Stimulated activated CD4-positive, alpha-beta T cell treated with anti-CD3 and anti-CD28 coated beads, Interleukin-4, amount 100 ng/mL, for 1 hour (primary cell): ENCODE results near the gene MAP1B.

Source experiments
- DNase-seq: peaks from one replicate; pipeline ENCODE4 v3.0.0-alpha.2; 2020

MAP1B gene

GRCh38 chr5:72134226-72134899 is 27.1 kb downstream of the MAP1B start:
- DNase-seq, result no peak

DNA sequence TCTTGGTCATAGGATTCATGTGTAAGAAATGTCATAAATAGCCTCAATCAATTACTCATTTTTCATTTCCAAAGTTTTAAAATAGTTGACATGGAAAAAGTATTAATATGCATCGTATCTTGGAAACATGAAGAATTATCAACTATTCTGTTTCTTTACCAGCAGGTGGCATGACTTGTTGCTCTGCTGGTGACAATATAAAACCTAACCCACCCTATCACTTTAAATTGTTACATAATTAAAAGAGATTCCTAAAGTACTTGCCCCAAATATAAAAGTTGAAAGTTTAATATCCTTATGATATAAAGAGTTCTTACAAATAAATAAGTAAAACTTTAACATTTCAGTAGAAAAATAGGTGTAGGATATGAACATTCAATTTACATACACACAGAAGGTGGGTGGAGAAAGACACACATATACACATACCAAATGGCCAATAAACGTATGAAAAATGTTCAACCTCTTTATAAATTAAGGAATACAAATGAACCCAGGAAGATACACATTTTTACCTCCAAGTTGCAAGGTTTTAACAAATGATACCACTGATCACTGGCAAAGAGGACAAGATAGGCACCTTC is 30.6 kb downstream of the MAP1B start:
- no peak for DNase-seq

DNA sequence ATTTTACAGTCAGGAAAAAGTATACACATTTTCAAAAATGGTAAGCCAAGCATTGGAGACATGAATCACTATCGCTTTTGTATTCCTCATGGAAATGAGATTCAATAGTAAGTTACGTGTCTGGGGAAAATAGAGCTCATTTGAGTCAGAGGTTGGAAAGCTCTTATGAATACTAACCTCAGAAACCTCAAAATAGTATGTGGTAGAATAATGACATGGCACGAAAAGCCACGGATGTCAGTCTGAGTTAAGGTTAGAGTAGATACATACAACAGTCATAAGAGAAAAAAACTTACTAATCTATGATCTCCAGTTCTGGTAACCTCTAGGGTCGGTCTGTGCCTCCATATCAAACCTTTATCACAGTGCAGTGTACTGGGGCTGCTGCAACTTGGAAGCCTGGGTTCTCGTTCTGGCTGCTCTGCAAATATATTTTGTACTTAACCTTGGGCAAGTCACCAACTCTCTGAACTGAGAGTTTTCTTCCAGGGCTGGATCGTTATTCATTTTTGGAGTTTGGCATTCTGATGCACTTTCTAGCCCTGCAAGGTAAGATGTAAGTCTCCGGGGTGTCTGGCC is 31.8 kb downstream of the MAP1B start:
- no peak for DNase-seq

- DNase-seq, result no peak
These were observed 33.4 kb downstream of the MAP1B start for GRCh38 chr5:72140711-72141110.

DNA sequence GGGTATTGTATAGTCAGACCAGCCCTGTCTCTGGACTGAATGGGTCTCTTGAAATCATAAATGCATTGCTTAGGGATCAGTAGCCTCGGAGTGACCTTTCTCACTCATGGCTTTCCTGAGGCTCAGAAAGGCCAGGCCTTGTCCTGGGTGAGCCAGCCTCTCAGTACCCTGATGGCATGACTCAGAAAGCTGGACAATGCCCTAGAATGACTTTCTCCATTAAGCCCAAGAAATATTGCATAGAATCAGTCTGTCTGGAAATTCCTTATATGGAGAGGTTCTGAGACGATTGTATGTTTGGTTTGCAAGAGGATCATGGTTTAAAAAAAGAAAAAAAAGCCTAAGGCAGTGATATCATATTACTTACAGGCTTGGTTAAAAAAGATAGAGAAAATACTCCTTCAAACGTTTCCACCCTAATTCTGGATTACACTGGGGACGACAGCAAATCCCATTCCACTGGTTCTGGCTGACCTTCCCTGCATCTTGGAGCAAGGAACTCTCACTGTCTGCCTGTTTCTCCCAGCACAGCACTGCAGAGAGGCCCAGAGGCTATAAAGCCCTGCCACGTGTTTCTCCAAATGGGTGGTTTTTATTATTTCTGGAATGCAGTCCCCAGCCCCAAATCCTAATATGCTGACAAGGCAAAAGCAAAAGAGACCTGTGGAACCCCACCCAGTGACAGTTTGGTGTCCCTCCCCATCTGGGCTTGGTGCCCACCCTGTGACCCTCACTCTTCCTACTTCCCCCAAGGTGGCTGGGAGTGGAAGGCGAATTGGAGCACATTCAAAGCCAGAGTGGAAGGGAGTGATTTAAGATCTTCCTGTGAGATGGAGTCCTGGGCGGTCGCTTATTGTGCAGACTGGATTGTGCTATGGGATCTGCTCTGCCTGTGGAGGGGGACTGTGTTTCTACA is 34.4 kb downstream of the MAP1B start:
- DNase-seq, result no peak

- DNase-seq, result no peak
These were observed 37.5 kb downstream of the MAP1B start for GRCh38 chr5:72144762-72145161.

DNA sequence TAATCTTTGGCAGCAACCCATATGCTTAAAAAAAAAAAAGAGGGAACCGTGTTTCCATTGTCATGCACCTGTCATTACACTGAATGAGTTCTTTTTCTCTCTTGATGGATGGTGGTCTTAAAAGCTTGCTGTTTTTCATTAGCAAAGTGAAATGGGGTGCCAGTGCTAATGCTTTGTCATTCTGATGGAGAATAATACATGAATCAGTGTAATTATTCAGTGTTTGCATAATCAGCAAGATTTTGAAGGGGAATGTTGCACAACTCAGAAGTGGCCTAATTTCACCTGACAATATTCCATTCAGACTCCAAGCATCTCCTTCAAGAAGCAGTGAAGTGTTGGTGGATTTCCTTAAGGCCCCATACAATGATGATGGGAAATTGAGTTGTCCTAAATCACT is 38.1 kb downstream of the MAP1B start:
- DNase-seq, result no peak

- no peak for DNase-seq
These were observed 38.8 kb downstream of the MAP1B start for GRCh38 chr5:72146056-72146455.

DNA sequence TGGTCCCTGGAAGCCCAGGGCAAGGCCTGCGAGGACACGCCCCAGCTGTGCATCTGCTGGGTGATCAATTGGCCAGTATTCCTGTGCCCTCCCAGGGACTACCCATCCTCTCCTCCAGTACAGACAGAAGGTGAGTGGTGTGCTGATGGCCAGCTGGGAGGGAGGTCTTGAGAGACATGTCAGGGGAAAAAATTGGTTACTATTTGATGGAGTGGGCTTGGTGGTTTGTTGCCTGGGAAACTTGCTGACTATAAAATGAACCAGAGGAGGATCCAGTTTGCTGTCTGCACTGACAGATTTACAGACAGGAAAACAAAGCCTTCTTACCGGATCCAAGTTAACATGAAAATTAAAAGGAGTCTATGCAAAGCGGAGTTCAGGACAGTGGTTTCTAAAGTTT is 40.3 kb downstream of the MAP1B start:
- no peak for DNase-seq

- no peak for DNase-seq
These were observed 42.5 kb downstream of the MAP1B start for GRCh38 chr5:72149742-72150141.

GRCh38 chr5:72151169-72151568 is 43.9 kb downstream of the MAP1B start:
- no peak for DNase-seq

DNA sequence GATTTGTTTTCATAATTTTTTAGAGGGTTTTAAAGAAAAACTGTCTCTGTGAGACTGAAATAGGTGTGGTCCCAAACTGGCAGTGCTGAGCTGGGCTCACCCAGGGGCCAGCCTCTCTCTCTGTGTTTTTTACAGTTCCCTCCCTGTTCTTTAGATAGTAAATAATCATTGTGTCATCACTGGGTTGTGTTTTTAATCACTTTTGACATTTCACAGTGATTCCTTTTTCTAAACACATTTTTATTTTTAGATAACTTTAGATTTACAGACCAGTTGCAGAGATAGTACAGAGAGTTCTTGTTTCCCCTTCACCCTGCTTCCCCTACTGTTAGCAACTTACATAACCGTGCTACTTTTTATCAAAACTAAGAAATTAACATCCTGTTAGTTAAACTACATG is 44.4 kb downstream of the MAP1B start:
- DNase-seq, result no peak

DNA sequence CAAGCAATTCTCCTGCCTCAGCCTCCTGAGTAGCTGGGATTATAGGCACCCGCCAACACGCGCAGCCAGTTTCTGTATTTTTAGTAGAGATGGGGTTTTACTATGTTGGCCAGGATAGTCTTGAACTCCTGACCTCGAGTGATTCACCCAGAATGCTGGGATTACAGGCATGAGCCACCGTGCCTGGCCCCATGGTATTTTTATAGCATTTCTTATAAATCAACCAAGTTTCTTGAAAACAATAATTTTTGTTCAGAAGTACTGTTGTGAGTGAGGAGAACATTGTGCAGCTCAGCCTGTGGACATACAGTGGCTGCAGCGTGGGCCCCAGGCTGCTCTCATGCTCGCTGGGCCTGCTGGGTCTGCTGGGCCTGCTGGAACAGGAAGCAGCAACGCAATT is 45.3 kb downstream of the MAP1B start:
- DNase-seq, result no peak

GRCh38 chr5:72153551-72153950 is 46.3 kb downstream of the MAP1B start:
- DNase-seq, result no peak

- no peak for DNase-seq
These were observed 46.9 kb downstream of the MAP1B start for GRCh38 chr5:72154076-72154756.

- DNase-seq, result no peak
These were observed 49.8 kb downstream of the MAP1B start for GRCh38 chr5:72156946-72157624.

- no peak for DNase-seq
These were observed 50.3 kb downstream of the MAP1B start for GRCh38 chr5:72157625-72157962.

DNA sequence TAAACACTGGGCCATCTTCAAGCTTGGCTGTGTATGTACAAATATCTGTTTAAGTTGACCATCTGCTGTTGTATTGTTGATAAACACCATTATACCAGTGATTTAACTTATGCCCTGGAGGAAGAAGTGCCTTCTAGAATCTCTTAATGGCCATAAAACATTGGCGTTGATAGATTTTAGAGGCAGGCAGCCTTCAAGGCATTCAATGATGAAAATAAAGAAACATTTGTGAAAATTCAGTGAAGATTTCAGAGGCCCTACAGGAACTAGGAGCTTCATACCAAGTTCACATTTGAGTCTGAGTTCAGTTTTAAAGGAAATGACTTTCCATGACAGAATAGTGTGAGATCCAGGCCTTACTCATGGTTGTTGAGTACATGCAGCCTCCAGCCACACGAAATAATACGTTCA is 52.2 kb downstream of the MAP1B start:
- DNase-seq, result no peak

GRCh38 chr5:72160329-72160728 is 53.1 kb downstream of the MAP1B start:
- DNase-seq, result no peak

- no peak for DNase-seq
These were observed 53.7 kb downstream of the MAP1B start for GRCh38 chr5:72160959-72161358.

DNA sequence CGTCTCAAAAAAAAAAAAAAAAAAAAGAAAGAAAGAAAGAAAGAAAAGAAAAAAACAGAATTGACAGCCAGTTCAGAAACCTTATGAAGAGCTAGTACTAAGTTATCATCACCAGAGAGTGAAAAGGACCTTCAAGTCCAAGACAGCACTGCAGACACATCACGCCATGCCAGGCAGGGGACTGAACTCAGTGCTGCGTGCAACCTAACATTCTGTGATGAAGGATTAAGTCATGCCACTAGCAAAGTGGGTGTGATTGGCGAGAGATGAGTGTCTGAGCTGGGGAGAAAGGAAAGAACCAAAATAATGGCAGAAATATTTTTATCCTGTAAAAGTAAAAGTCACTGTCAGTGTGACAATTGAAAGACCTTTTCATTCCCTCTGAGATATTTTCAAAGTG is 54.7 kb downstream of the MAP1B start:
- DNase-seq, result no peak

DNA sequence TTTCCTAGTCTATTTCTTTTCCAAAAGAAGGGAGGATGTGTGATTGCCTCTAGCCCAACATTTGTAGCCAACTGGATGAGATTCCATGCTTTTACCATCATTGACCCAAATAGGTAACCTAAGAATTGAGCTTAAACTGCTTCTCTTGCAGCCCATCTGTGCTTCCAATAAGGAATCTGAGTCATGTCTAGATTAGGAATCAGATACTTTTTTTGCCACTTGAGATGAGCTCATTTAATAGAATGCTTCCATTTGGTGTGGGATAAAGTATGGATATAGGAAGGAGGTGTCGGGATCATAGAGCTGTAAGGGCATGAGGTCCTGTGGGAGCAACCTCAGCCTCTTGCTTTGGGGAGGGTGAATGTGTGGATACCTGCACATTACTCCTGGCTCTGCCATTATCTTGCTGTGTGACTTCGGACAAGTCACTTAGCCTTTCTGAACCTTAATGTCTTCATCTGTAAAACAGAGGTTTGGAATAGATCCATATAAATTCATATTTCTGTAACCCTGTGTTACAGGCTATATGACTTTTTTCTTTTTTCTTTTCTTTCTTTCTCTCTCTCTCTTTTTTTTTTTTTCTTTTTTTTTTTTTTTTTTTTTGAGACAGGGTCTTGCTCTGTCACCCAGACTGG is 56.2 kb downstream of the MAP1B start:
- DNase-seq, result no peak
